ENCODE measurements around the gene SLC39A7. TPM values are rescaled to one million over a fixed set of nuclear protein-coding genes. Genes with fewer than 3 reads are reported as not detected.

The SLC39A7 gene
- total RNA-seq, 2 donors from 2014 or later, result 170 to 212 TPM

DNA sequence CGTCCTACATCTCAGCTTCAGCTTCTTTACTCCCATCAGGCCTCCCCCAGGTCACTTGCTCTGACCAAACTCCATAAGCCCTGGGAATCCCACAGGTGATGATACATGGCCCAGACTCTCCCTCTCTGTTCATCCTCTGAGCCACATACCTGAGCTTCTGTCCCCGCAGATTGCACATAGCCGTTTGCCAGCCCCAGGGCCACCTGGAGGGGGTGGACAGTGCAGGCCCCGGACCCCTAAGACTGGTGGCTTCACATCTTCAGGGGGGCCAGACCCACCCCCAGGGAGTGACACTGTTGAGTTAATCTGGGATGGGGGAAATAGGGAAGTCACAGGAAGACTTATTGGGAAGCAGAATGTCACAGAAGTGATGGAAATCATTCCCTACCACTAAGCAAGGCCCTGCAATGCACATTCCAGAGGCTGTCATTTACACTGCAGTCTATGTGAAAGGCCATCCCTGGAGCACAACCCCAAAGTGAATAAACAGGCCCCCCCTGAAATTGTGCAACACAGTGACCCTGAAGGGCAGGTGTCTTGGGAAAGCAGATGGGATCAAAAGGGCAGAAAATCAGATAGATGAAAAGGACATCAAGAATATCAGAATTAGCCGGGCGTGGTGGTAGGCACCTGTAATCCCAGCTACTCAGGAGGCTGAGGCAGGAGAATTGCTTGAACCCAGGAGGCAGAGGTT lies 2.4 kb upstream of the SLC39A7 start:
- TF ChIP-seq, protein P1, sequence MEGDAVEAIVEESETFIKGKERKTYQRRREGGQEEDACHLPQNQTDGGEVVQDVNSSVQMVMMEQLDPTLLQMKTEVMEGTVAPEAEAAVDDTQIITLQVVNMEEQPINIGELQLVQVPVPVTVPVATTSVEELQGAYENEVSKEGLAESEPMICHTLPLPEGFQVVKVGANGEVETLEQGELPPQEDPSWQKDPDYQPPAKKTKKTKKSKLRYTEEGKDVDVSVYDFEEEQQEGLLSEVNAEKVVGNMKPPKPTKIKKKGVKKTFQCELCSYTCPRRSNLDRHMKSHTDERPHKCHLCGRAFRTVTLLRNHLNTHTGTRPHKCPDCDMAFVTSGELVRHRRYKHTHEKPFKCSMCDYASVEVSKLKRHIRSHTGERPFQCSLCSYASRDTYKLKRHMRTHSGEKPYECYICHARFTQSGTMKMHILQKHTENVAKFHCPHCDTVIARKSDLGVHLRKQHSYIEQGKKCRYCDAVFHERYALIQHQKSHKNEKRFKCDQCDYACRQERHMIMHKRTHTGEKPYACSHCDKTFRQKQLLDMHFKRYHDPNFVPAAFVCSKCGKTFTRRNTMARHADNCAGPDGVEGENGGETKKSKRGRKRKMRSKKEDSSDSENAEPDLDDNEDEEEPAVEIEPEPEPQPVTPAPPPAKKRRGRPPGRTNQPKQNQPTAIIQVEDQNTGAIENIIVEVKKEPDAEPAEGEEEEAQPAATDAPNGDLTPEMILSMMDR (IDR thresholded peaks at IDR 0.05), result no peak
- Histone ChIP-seq H3K9ac (ENCODE audit: low read depth in 2 of 2, low read length in 2 of 2) (peak overlapping the region; percentile 4 to 13), H3K4me3 (no peak overlapping the region), H3K36me3 (peaks cover 3% of the 10 kb centered on the region), H3K4me1 (peaks cover 11% of the 10 kb centered on the region), H3K9me3 (no peaks in the 10 kb centered on the region), H3K27me3 (no peaks in the 10 kb centered on the region), H3K27ac (no peak overlapping the region)
- intact Hi-C loops (cut with DNase I), result no loop called here
- no peak for DNase-seq

DNA sequence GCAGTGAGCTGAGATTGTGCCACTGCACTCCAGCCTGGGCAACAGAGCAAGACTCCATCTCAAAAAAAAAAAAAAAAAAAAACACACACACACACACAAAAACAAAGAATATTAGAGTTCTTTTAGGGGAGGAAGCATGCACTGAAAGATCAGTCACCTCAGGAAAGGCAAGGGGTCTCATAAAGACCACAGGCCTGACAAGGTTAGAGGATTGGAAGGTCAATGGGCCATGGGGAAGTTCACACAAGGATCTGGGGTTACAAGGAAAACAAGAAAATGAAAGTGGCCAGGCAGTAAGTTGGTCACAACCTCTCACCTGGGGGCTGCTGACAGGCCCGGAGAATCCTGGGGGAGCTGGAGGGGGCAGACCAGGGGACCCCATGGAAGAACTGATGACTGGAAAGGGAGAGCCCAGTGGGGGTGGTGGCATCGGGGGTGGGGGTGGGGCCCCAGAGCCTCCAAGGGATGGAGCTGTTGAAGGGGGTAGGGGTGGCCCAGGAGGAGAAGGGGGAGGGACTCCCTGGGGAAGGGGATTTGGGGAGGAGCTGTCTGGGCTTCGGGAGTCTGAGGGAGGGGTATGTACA lies 1.7 kb upstream of the SLC39A7 start:
- intact Hi-C loops (cut with DNase I), result no loop called here
- peak overlapping the region; percentile 75 for H3K4me3 ChIP-seq
- no peaks in the 10 kb centered on the region for H3K27me3 ChIP-seq
- TF ChIP-seq, protein P1 (IDR thresholded peaks at IDR 0.05), result no peak
- no peaks in the 10 kb centered on the region for H3K9me3 ChIP-seq
- DNase-seq, result no peak
- H3K4me1 ChIP-seq, result peaks cover 15% of the 10 kb centered on the region
- no peak overlapping the region for H3K27ac ChIP-seq
- peaks cover 3% of the 10 kb centered on the region for H3K36me3 ChIP-seq
- peak overlapping the region in 1 of 2 donors; percentile 96 for H3K9ac ChIP-seq (ENCODE audit: low read depth in 2 of 2, low read length in 2 of 2)

GRCh38 chr6:33199687-33200218 lies 914 bp upstream of the SLC39A7 start:
- Histone ChIP-seq H3K36me3 (peaks cover 3% of the 10 kb centered on the region), H3K9ac (ENCODE audit: low read depth in 2 of 2, low read length in 2 of 2) (peak overlapping the region; percentile 93 to 96), H3K9me3 (no peaks in the 10 kb centered on the region), H3K27ac (peak overlapping the region; percentile 94), H3K27me3 (no peaks in the 10 kb centered on the region), H3K4me1 (peaks cover 15% of the 10 kb centered on the region), H3K4me3 (peak overlapping the region; percentile 75)
- DNase-seq, result peak; percentile 86
- intact Hi-C loops (cut with DNase I), result no loop called here
- TF ChIP-seq, protein P1 (IDR thresholded peaks at IDR 0.05), result no peak

DNA sequence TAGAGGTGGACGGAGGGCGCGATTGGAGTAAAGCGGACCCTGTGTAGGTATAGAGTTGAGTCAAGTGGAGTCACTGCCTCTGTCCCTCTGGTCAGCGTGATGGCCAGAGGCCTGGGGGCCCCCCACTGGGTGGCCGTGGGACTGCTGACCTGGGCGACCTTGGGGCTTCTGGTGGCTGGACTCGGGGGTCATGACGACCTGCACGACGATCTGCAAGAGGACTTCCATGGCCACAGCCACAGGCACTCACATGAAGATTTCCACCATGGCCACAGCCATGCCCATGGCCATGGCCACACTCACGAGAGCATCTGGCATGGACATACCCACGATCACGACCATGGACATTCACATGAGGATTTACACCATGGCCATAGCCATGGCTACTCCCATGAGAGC lies 479 bp downstream of the SLC39A7 start:
- TF ChIP-seq, protein P1 (IDR thresholded peaks at IDR 0.05), result no peak
- peaks cover 15% of the 10 kb centered on the region for H3K4me1 ChIP-seq
- H3K9ac ChIP-seq (ENCODE audit: low read depth in 2 of 2, low read length in 2 of 2), result peak overlapping the region; percentile 81 to 93
- DNase-seq, result no peak
- H3K9me3 ChIP-seq, result no peaks in the 10 kb centered on the region
- no peaks in the 10 kb centered on the region for H3K27me3 ChIP-seq
- intact Hi-C loops (cut with DNase I), result no loop called here
- H3K36me3 ChIP-seq, result no peaks in the 10 kb centered on the region
- peak overlapping the region; percentile 75 for H3K4me3 ChIP-seq
- peak overlapping the region; percentile 94 for H3K27ac ChIP-seq

- H3K27ac ChIP-seq, result peak overlapping the region; percentile 94
- TF ChIP-seq, protein P1 (IDR thresholded peaks at IDR 0.05), result no peak
Observed at GRCh38 chr6:33201935-33202334, 1.3 kb downstream of the SLC39A7 start.

More at GRCh38 chr6:33201935-33202334, 1.3 kb downstream of the SLC39A7 start:
- Histone ChIP-seq H3K36me3 (no peaks in the 10 kb centered on the region), H3K4me3 (peak overlapping the region; percentile 75), H3K9ac (ENCODE audit: low read depth in 2 of 2, low read length in 2 of 2) (peak overlapping the region; percentile 81 to 93), H3K4me1 (peaks cover 15% of the 10 kb centered on the region), H3K9me3 (no peaks in the 10 kb centered on the region), H3K27me3 (no peaks in the 10 kb centered on the region)
- no peak for DNase-seq
- intact Hi-C loops (cut with DNase I), result no loop called here
